GM12891 (cell line): Measurements from ENCODE around the gene LTBP2.

Source experiments
- POLR2A ChIP-seq: IDR thresholded peaks from 2 replicates; pipeline ENCODE4 v1.6.1; 2011; ENCODE audit warnings: low read depth, low read length, control low read depth
- POLR2AphosphoS5 ChIP-seq: IDR thresholded peaks from 2 replicates; pipeline ENCODE4 v1.6.1; 2011; ENCODE audit warnings: low read depth, low read length, control low read depth
- POU2F2 ChIP-seq: IDR thresholded peaks from 2 replicates; pipeline ENCODE4 v1.6.1; 2011; ENCODE audit warnings: low read depth, mild to moderate bottlenecking, control low read depth, low read length, moderate library complexity
- TAF1 ChIP-seq: IDR thresholded peaks from 2 replicates; pipeline ENCODE4 v1.6.1; 2011; ENCODE audit warnings: low read depth, low read length, control low read depth

DNA sequence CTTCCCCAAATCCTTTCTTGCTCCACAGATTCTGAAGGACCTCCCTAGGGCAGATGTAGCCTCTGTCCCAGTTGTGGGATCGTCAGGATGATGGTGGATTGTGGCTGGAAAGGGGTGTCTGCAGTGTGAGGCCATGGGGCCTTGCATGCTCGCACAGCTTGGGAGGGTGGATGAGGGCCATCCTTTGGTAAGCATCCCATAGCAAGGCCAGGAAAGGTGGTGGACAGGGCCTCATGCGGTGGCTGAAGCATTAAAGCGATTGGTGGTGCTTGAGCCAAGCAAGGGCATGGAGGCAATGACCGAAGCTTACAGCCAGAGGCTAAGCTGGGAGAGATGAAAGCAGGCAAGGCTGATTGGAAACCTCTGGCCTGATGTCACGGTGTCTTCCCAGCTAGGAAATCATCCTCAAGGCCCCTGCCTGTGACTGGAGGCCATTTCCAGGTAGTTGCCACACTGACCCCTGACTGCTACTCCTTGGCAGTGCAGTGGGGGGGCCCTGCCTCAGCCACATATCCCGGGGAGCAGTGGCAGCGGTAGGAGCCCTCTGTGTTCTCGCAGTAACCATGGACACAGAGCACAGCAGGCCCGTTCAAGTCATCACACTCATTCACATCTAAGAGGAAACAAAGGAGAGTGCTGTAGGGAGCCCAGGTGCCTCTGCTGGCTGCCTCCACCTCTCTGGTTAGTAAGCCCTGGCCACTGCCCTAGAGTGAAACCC, 111.5 kb downstream of the LTBP2 start:
- TF ChIP-seq POLR2A (no peak), POLR2AphosphoS5 (no peak), TAF1 (no peak), POU2F2 (no peak)
